HG03442 (cell line): ENCODE measurements around the gene DBR1.
"Not testable (repeated sequence)": the region's sequence is repeated elsewhere in the genome, so short reads cannot be mapped to it uniquely, and the experiment has no call there.

Experiments
- ATAC-seq: cut with Tn5 transposase; IDR thresholded peaks from one replicate; pipeline ENCODE4 v1.9.1; 2021; ENCODE audit warnings: mild to moderate bottlenecking, moderate library complexity; ENCODE audit not compliant: unreplicated experiment

DBR1 gene

GRCh38 chr3:138186803-138187295 lies 12.1 kb upstream of the DBR1 start:
- ATAC-seq: peak; percentile 85

GRCh38 chr3:138186221-138186620 lies 11.5 kb upstream of the DBR1 start:
- ATAC-seq: no peak

GRCh38 chr3:138184994-138185393 lies 10.3 kb upstream of the DBR1 start:
- ATAC-seq: no peak

- ATAC-seq: peak; percentile 66
Measured at GRCh38 chr3:138180375-138181029, 5.8 kb upstream of the DBR1 start.

GRCh38 chr3:138173769-138174420 lies 826 bp downstream of the DBR1 start:
- ATAC-seq: no peak

- no peak for ATAC-seq
Measured at GRCh38 chr3:138172625-138173024, 2.1 kb downstream of the DBR1 start.

GRCh38 chr3:138165061-138165460 lies 9.7 kb downstream of the DBR1 start:
- ATAC-seq: no peak

- no peak for ATAC-seq
Measured at GRCh38 chr3:138157743-138158142, 17.0 kb downstream of the DBR1 start.

GRCh38 chr3:138154534-138154933 lies 20.2 kb downstream of the DBR1 start:
- no peak for ATAC-seq

- no peak for ATAC-seq
Measured at GRCh38 chr3:138148503-138148902, 26.2 kb downstream of the DBR1 start.

GRCh38 chr3:138142181-138142580 lies 32.5 kb downstream of the DBR1 start:
- ATAC-seq: not testable (repeated sequence)

GRCh38 chr3:138140940-138141339 lies 33.8 kb downstream of the DBR1 start:
- no peak for ATAC-seq

- ATAC-seq: no peak
Measured at GRCh38 chr3:138139691-138140090, 35.0 kb downstream of the DBR1 start.

- ATAC-seq: no peak
Measured at GRCh38 chr3:138137861-138138260, 36.9 kb downstream of the DBR1 start.

GRCh38 chr3:138136201-138136600 lies 38.5 kb downstream of the DBR1 start:
- no peak for ATAC-seq

- ATAC-seq: no peak
Measured at GRCh38 chr3:138135833-138136194, 38.9 kb downstream of the DBR1 start.

- ATAC-seq: no peak
Measured at GRCh38 chr3:138135146-138135832, 39.4 kb downstream of the DBR1 start.

- ATAC-seq: no peak
Measured at GRCh38 chr3:138132239-138132638, 42.5 kb downstream of the DBR1 start, which contains the start of gene A4GNT. A4GNT (minus strand) TSS chr3:138132390; CDS start chr3:138131256, 1,134 bp downstream.

- no peak for ATAC-seq
Measured at GRCh38 chr3:138127636-138128365, 46.9 kb downstream of the DBR1 start.

- no peak for ATAC-seq
Measured at GRCh38 chr3:138125548-138126221, 49.0 kb downstream of the DBR1 start.
